Gastroesophageal sphincter (tissue), 3 donors: ENCODE measurements around the gene DNAJC1.

Source experiments
- EP300 ChIP-seq: sonication (generic); formaldehyde crosslinking; IDR thresholded peaks from one replicate; pipeline ENCODE4 v1.6.1; 2017; ENCODE audit warnings: antibody characterized with exemption, mild to moderate bottlenecking
- POLR2A ChIP-seq, 2 donors: fragments of 450-650 bp; IDR thresholded peaks; one replicate each; pipeline ENCODE4 v1.6.1; 2017; ENCODE audit warnings: antibody characterized with exemption in 2 of 2, mild to moderate bottlenecking in 2 of 2, moderate library complexity in 1 of 2
- TF ChIP-seq, protein P1 (sequence below), 4 experiments: fragments of 200-600 bp in 2 of 4; fragments of 450-650 bp in 2 of 4; sonication (generic) in 1 of 4; IDR thresholded peaks; one replicate each; pipeline ENCODE4 v1.5.1; 2017 to 2019; ENCODE audit warnings: antibody characterized with exemption in 4 of 4, mild to moderate bottlenecking in 2 of 4, moderate library complexity in 2 of 4

DNA sequence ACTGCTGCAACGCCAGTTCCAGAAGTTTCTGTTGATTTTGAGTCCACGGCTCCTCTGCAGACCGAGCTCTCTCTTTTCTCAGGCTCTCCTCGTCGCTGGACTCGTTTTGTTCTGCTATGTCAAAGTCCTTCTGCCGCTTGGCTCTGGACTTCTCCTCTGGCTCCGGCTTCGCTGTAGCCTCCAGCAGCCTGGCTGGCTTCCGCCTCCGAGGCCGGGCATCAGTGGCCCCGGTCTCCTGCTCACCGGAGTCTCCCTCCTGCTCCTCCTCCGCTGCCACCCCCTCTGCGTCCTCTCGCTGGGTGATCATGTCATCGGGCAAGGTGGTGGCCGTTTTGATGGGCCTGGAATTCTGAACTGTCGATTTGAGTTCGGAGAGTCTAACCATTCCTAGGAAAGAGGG is 244.3 kb downstream of the DNAJC1 start:
- no peak for TF ChIP-seq POLR2A (IDR thresholded peaks at IDR 0.05)
- TF ChIP-seq, protein P1, sequence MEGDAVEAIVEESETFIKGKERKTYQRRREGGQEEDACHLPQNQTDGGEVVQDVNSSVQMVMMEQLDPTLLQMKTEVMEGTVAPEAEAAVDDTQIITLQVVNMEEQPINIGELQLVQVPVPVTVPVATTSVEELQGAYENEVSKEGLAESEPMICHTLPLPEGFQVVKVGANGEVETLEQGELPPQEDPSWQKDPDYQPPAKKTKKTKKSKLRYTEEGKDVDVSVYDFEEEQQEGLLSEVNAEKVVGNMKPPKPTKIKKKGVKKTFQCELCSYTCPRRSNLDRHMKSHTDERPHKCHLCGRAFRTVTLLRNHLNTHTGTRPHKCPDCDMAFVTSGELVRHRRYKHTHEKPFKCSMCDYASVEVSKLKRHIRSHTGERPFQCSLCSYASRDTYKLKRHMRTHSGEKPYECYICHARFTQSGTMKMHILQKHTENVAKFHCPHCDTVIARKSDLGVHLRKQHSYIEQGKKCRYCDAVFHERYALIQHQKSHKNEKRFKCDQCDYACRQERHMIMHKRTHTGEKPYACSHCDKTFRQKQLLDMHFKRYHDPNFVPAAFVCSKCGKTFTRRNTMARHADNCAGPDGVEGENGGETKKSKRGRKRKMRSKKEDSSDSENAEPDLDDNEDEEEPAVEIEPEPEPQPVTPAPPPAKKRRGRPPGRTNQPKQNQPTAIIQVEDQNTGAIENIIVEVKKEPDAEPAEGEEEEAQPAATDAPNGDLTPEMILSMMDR (IDR thresholded peaks at IDR 0.05) = no peak
- TF ChIP-seq EP300 = no peak
